Liver (tissue), 3 donors: ENCODE data around the gene HYAL1.

ENCODE experiments used
- CTCF ChIP-seq: fragments of 150-350 bp; IDR thresholded peaks from 2 replicates; pipeline ENCODE4 v1.5.1; 2017; ENCODE audit warnings: improper control_type of control experiment, low read depth, low read length; ENCODE audit not compliant: missing input control
- FOXA1 ChIP-seq: IDR thresholded peaks from 2 replicates; pipeline ENCODE4 v1.6.1; 2016; ENCODE audit warnings: antibody characterized with exemption
- JUND ChIP-seq, 2 donors: IDR thresholded peaks; 2 replicates each; pipeline ENCODE4 v1.6.1; 2016; ENCODE audit warnings: antibody characterized with exemption in 2 of 2
- MAX ChIP-seq: IDR thresholded peaks from 2 replicates; pipeline ENCODE4 v1.6.1; 2016; ENCODE audit warnings: antibody characterized with exemption
- RAD21 ChIP-seq, 2 donors: IDR thresholded peaks; 2 replicates each; pipeline ENCODE4 v1.6.1; 2016; ENCODE audit warnings: antibody characterized with exemption in 2 of 2, mild to moderate bottlenecking in 2 of 2
- REST ChIP-seq: IDR thresholded peaks from 2 replicates; pipeline ENCODE4 v1.6.1; 2016; ENCODE audit warnings: antibody characterized with exemption, mild to moderate bottlenecking
- TAF1 ChIP-seq: conservative IDR thresholded peaks from 2 replicates; pipeline ENCODE4 v1.6.1; 2016; ENCODE audit warnings: antibody characterized with exemption, mild to moderate bottlenecking
- YY1 ChIP-seq: IDR thresholded peaks from 2 replicates; pipeline ENCODE4 v1.6.1; 2016; ENCODE audit warnings: antibody characterized with exemption, mild to moderate bottlenecking
- ZBTB33 ChIP-seq: IDR thresholded peaks from 2 replicates; pipeline ENCODE4 v1.6.1; 2016; ENCODE audit warnings: antibody characterized with exemption
- donor health status: healthy.
- donor health status: healthy.

GRCh38 chr3:50286322-50287227, 16.8 kb downstream of the HYAL1 start:
- TF ChIP-seq CTCF = no peak
- TF ChIP-seq RAD21 (IDR thresholded peaks at IDR 0.05) = no peak
- no peak for TF ChIP-seq TAF1
- TF ChIP-seq JUND (IDR thresholded peaks at IDR 0.05) = no peak
- no peak for TF ChIP-seq ZBTB33
- TF ChIP-seq REST = no peak
- no peak for TF ChIP-seq YY1
- no peak for TF ChIP-seq MAX
- TF ChIP-seq FOXA1 = no peak
